Lung (tissue), 12 donors: ENCODE data around the gene RALGPS2. TPM values are rescaled to one million over a fixed set of nuclear protein-coding genes. Genes with fewer than 3 reads are reported as not detected.
A peak's percentile ranks its signal among the peaks of the same experiment; 100 is the strongest.

Experiments used
- ATAC-seq: fragments of 200-7000 bp; cut with Tn5 transposase; one replicate; pipeline ENCODE4 v1.9.1; 2020; ENCODE audit warnings: moderate number of reproducible peaks; ENCODE audit not compliant: insufficient read depth, low FRiP score
- DNase-seq, 3 donors: peaks; one replicate each; pipeline ENCODE4 v3.0.0-alpha.2; 2013 to 2017
- H3K27ac ChIP-seq, 2 donors: one replicate each; pipeline ENCODE4 v1.5.1; 2013; ENCODE audit warnings: mild to moderate bottlenecking in 2 of 2, moderate library complexity in 2 of 2, control low read depth in 1 of 2, inconsistent platforms in 1 of 2, low read depth in 1 of 2, low read length in 1 of 2
- H3K27me3 ChIP-seq, 3 donors: one replicate each; pipeline ENCODE4 v1.5.1; 2013; ENCODE audit warnings: low read length in 2 of 3; ENCODE audit not compliant: control insufficient read depth in 3 of 3, insufficient read depth in 3 of 3
- H3K36me3 ChIP-seq, 4 donors: one replicate each; pipeline ENCODE4 v1.5.1; 2013; ENCODE audit warnings: low read length in 4 of 4, mild to moderate bottlenecking in 1 of 4, moderate library complexity in 1 of 4; ENCODE audit not compliant: control insufficient read depth in 4 of 4, insufficient read depth in 4 of 4
- H3K4me1 ChIP-seq, 5 donors: one replicate each; pipeline ENCODE4 v1.5.1; 2013; ENCODE audit warnings: low read length in 5 of 5, mild to moderate bottlenecking in 2 of 5, moderate library complexity in 1 of 5; ENCODE audit not compliant: control insufficient read depth in 5 of 5, insufficient read depth in 5 of 5
- H3K4me3 ChIP-seq: one replicate; pipeline ENCODE4 v1.5.1; 2013; ENCODE audit warnings: mild to moderate bottlenecking, control low read depth, moderate library complexity
- H3K9ac ChIP-seq, 2 donors: one replicate each; pipeline ENCODE4 v1.5.1; 2013; ENCODE audit warnings: low read length in 2 of 2, control low read depth in 1 of 2; ENCODE audit not compliant: insufficient read depth in 1 of 2
- H3K9me3 ChIP-seq, 4 donors: one replicate each; pipeline ENCODE4 v1.5.1; 2013; ENCODE audit warnings: low read length in 3 of 4, mild to moderate bottlenecking in 1 of 4, moderate library complexity in 1 of 4; ENCODE audit not compliant: control insufficient read depth in 4 of 4, insufficient read depth in 3 of 4
- CTCF ChIP-seq: IDR thresholded peaks from 2 replicates; pipeline ENCODE4 v1.5.1; 2012; ENCODE audit warnings: mild to moderate bottlenecking; ENCODE audit errors: control extremely low read depth, extremely low read depth
- WGBS, 2 donors: extraction: QIAGEN DNeasy Blood & Tissue Kit; methylation state at CpG; one replicate each; pipeline ENCODE4 v1.1.7; 2013; 5-methylcytosine and 5-hydroxymethylcytosine counted together
- polyA plus RNA-seq, 2 donors: library from polyadenylated mRNA; stranded (reverse); fragments of 200-250 nt; gene quantifications; one replicate each; pipeline ENCODE4 v1.2.1, GENCODE V29; 2013
- total RNA-seq, 2 donors: library from RNA; depleted of rRNA in 1 of 2; stranded (reverse); fragments of >200 nt in 1 of 2; gene quantifications; one replicate each; pipeline ENCODE4 v1.2.1, GENCODE V29; 2014 to 2021
- donor health status: control.
- donor health status: control.
- donor health status: Bipolar disorder and iron deficiency.
- donor health status: healthy.
- donor health status: DM: yes; HTN: yes; CAD: no.

RALGPS2 gene
- total and polyA plus RNA-seq, 4 donors: 1.2 to 33.2 (median 5.1) TPM

GRCh38 chr1:178933105-178933561 is 208.1 kb downstream of the RALGPS2 start:
- no peak for ATAC-seq
- Histone ChIP-seq H3K27me3 (no peaks in the 10 kb centered on the region), H3K36me3 (no peaks in the 10 kb centered on the region), H3K27ac (peak overlapping the region in 1 of 2 donors; percentile 13), H3K4me1 (peaks cover 5 to 44% (median 12%) of the 10 kb centered on the region in 5 donors), H3K9me3 (no peaks in the 10 kb centered on the region), H3K4me3 (no peak overlapping the region), H3K9ac (no peak overlapping the region)
- peak in 2 of 3 donors; percentile 75 to 81 for DNase-seq
- WGBS, 2 donors: 72 to 74% methylated on average over 5 of the region's 5 CpGs
- no peak for TF ChIP-seq CTCF

GRCh38 chr1:178933709-178934490 is 208.9 kb downstream of the RALGPS2 start:
- Histone ChIP-seq H3K4me1 (peaks cover 5 to 52% (median 17%) of the 10 kb centered on the region in 5 donors), H3K27me3 (no peaks in the 10 kb centered on the region), H3K36me3 (no peaks in the 10 kb centered on the region), H3K9me3 (no peaks in the 10 kb centered on the region), H3K4me3 (no peak overlapping the region), H3K27ac (peak overlapping the region in 1 of 2 donors; percentile 13), H3K9ac (no peak overlapping the region)
- TF ChIP-seq CTCF: no peak
- DNase-seq: peak in 2 of 3 donors; percentile 38 to 47
- 62 to 64% methylated on average over 6 of the region's 6 CpGs for WGBS, 2 donors
- no peak for ATAC-seq

- no peak for TF ChIP-seq CTCF
- Histone ChIP-seq H3K9me3 (no peaks in the 10 kb centered on the region), H3K9ac (no peak overlapping the region), H3K36me3 (no peaks in the 10 kb centered on the region), H3K27ac (no peak overlapping the region), H3K4me3 (no peak overlapping the region), H3K27me3 (no peaks in the 10 kb centered on the region), H3K4me1 (peaks cover 5 to 58% (median 17%) of the 10 kb centered on the region in 5 donors)
- no peak for ATAC-seq
- no peak for DNase-seq
- 35 to 63% methylated on average over 3 of the region's 3 CpGs for WGBS, 2 donors
Measured at GRCh38 chr1:178934546-178934945, 209.5 kb downstream of the RALGPS2 start.
